Neural cell (in vitro differentiated cells): Measurements from ENCODE around the gene SLC25A25. TPM values are rescaled to one million over a fixed set of nuclear protein-coding genes. Genes with fewer than 3 reads are reported as not detected.

ENCODE experiments used
- H2AFZ ChIP-seq: fragments of 200-600, 300-800 bp; sonication (generic), shearing (Covaris generic); 2 replicates; pipeline ENCODE4 v1.6.0; 2014; ENCODE audit warnings: low read depth, mild to moderate bottlenecking, antibody characterized with exemption, low read length, moderate library complexity
- H3F3A ChIP-seq: fragments of 200-600 bp; shearing (Covaris generic); 2 replicates; pipeline ENCODE4 v1.6.1; 2016; ENCODE audit warnings: mild to moderate bottlenecking, moderate library complexity, mixed read lengths, antibody characterized with exemption, low read length; ENCODE audit not compliant: insufficient read depth, poor library complexity, severe bottlenecking
- H3K27ac ChIP-seq: fragments of 200-600, 300-800 bp; sonication (generic), shearing (Covaris generic); 2 replicates; pipeline ENCODE4 v1.5.1; 2014; ENCODE audit warnings: mild to moderate bottlenecking, low read length, moderate library complexity
- H3K27me3 ChIP-seq: fragments of 300-800, 200-600 bp; sonication (generic), shearing (Covaris generic); 2 replicates; pipeline ENCODE4 v1.6.0; 2014; ENCODE audit warnings: mild to moderate bottlenecking, low read depth, low read length, moderate library complexity; ENCODE audit not compliant: insufficient read depth
- H3K36me3 ChIP-seq: fragments of 300-800, 200-600 bp; sonication (generic), shearing (Covaris generic); 2 replicates; pipeline ENCODE4 v1.5.1; 2014; ENCODE audit warnings: mild to moderate bottlenecking, antibody characterized with exemption, low read length, moderate library complexity; ENCODE audit not compliant: insufficient read depth
- H3K4me2 ChIP-seq: fragments of 300-800, 200-600 bp; sonication (generic), shearing (Covaris generic); 2 replicates; pipeline ENCODE4 v1.6.0; 2014; ENCODE audit warnings: mild to moderate bottlenecking, low read length
- H3K4me3 ChIP-seq: fragments of 300-800, 200-600 bp; sonication (generic), shearing (Covaris generic); 2 replicates; pipeline ENCODE4 v1.5.1; 2014; ENCODE audit warnings: mild to moderate bottlenecking, low read length, moderate library complexity
- H3K79me2 ChIP-seq: fragments of 200-600 bp; shearing (Covaris generic); replicated peaks from 2 replicates; pipeline ENCODE4 v1.6.0; 2014; ENCODE audit warnings: mild to moderate bottlenecking, low read length, moderate library complexity; ENCODE audit not compliant: insufficient read depth
- H3K9ac ChIP-seq: fragments of 300-800, 200-600 bp; sonication (generic), shearing (Covaris generic); 2 replicates; pipeline ENCODE4 v1.6.1; 2016; ENCODE audit warnings: mild to moderate bottlenecking, low read length, mixed read lengths
- H3K9me2 ChIP-seq: fragments of 200-600 bp; shearing (Covaris generic); 2 replicates; pipeline ENCODE4 v1.6.1; 2016; ENCODE audit warnings: mild to moderate bottlenecking, low read length, mixed read lengths; ENCODE audit not compliant: insufficient read depth
- H3K9me3 ChIP-seq: fragments of 200-600, 300-800 bp; sonication (generic), shearing (Covaris generic); 2 replicates; pipeline ENCODE4 v1.6.1; 2016; ENCODE audit warnings: mild to moderate bottlenecking, mixed run types, low read length, moderate library complexity, mixed read lengths
- H4K20me1 ChIP-seq: fragments of 200-600 bp; shearing (Covaris generic); 2 replicates; pipeline ENCODE4 v1.6.1; 2016; ENCODE audit warnings: mild to moderate bottlenecking, mixed run types; ENCODE audit not compliant: insufficient read depth
- EP300 ChIP-seq: fragments of 450-650 bp; conservative IDR thresholded peaks from 2 replicates; pipeline ENCODE4 v1.6.1; 2014; ENCODE audit warnings: antibody characterized with exemption, mild to moderate bottlenecking, moderate library complexity; ENCODE audit not compliant: poor library complexity, severe bottlenecking
- EZH2 ChIP-seq: fragments of 200-600, 300-800 bp; shearing (Covaris generic), sonication (generic); IDR thresholded peaks from 2 replicates; pipeline ENCODE4 v1.6.1; 2014; ENCODE audit warnings: antibody characterized with exemption, low read length, borderline replicate concordance, mild to moderate bottlenecking; ENCODE audit not compliant: insufficient read depth, poor library complexity, severe bottlenecking
- MXI1 ChIP-seq: fragments of 450-650 bp; conservative IDR thresholded peaks from 2 replicates; pipeline ENCODE4 v1.6.1; 2014; ENCODE audit warnings: antibody characterized with exemption, mild to moderate bottlenecking; ENCODE audit not compliant: poor library complexity, severe bottlenecking
- POLR2AphosphoS5 ChIP-seq: IDR thresholded peaks from 2 replicates; pipeline ENCODE4 v1.6.1; 2012
- RAD21 ChIP-seq: fragments of 450-650 bp; conservative IDR thresholded peaks from 2 replicates; pipeline ENCODE4 v1.6.1; 2014; ENCODE audit warnings: antibody characterized with exemption, mild to moderate bottlenecking, moderate library complexity
- SMC3 ChIP-seq: fragments of 450-650 bp; conservative IDR thresholded peaks from 2 replicates; pipeline ENCODE4 v1.6.1; 2014; ENCODE audit warnings: antibody characterized with exemption, mild to moderate bottlenecking, moderate library complexity; ENCODE audit not compliant: poor library complexity
- TAF1 ChIP-seq: IDR thresholded peaks from 2 replicates; pipeline ENCODE4 v1.6.1; 2012; ENCODE audit warnings: low read depth
- polyA plus RNA-seq: library from polyadenylated mRNA; depleted of rRNA; stranded (reverse); fragments of >200 nt; gene quantifications from 2 replicates; pipeline ENCODE4 v1.2.3, GENCODE V29; 2014
- TF ChIP-seq, protein P1 (sequence below): IDR thresholded peaks from 2 replicates; pipeline ENCODE4 v1.6.1; 2012; ENCODE audit warnings: borderline replicate concordance
- TF ChIP-seq, protein P2 (sequence below): fragments of 450-650 bp; IDR thresholded peaks from 2 replicates; pipeline ENCODE4 v1.5.1; 2014; ENCODE audit warnings: antibody characterized with exemption, mild to moderate bottlenecking, moderate library complexity; ENCODE audit not compliant: poor library complexity, severe bottlenecking

SLC25A25 gene
- polyA plus RNA-seq, 1 donor from 2014 or later, result 43.7 TPM

GRCh38 chr9:128120741-128121465, 52.9 kb downstream of the SLC25A25 start:
- no peaks in the 10 kb centered on the region for H3K36me3 ChIP-seq
- no peaks in the 10 kb centered on the region for H3K9me3 ChIP-seq
- no peak overlapping the region for H3K4me3 ChIP-seq
- H3F3A ChIP-seq, result no peaks in the 10 kb centered on the region
- H3K27me3 ChIP-seq, result no peaks in the 10 kb centered on the region
- no peak overlapping the region for H2AFZ ChIP-seq
- no peak overlapping the region for H3K9ac ChIP-seq
- H3K4me2 ChIP-seq, result no peak overlapping the region
- no peaks in the 10 kb centered on the region for H3K79me2 ChIP-seq
- no peak overlapping the region for H3K27ac ChIP-seq
- TF ChIP-seq EZH2, result no peak
- TF ChIP-seq, protein P1, sequence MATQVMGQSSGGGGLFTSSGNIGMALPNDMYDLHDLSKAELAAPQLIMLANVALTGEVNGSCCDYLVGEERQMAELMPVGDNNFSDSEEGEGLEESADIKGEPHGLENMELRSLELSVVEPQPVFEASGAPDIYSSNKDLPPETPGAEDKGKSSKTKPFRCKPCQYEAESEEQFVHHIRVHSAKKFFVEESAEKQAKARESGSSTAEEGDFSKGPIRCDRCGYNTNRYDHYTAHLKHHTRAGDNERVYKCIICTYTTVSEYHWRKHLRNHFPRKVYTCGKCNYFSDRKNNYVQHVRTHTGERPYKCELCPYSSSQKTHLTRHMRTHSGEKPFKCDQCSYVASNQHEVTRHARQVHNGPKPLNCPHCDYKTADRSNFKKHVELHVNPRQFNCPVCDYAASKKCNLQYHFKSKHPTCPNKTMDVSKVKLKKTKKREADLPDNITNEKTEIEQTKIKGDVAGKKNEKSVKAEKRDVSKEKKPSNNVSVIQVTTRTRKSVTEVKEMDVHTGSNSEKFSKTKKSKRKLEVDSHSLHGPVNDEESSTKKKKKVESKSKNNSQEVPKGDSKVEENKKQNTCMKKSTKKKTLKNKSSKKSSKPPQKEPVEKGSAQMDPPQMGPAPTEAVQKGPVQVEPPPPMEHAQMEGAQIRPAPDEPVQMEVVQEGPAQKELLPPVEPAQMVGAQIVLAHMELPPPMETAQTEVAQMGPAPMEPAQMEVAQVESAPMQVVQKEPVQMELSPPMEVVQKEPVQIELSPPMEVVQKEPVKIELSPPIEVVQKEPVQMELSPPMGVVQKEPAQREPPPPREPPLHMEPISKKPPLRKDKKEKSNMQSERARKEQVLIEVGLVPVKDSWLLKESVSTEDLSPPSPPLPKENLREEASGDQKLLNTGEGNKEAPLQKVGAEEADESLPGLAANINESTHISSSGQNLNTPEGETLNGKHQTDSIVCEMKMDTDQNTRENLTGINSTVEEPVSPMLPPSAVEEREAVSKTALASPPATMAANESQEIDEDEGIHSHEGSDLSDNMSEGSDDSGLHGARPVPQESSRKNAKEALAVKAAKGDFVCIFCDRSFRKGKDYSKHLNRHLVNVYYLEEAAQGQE, result no peak
- TF ChIP-seq MXI1, result no peak
- TF ChIP-seq, protein P2, sequence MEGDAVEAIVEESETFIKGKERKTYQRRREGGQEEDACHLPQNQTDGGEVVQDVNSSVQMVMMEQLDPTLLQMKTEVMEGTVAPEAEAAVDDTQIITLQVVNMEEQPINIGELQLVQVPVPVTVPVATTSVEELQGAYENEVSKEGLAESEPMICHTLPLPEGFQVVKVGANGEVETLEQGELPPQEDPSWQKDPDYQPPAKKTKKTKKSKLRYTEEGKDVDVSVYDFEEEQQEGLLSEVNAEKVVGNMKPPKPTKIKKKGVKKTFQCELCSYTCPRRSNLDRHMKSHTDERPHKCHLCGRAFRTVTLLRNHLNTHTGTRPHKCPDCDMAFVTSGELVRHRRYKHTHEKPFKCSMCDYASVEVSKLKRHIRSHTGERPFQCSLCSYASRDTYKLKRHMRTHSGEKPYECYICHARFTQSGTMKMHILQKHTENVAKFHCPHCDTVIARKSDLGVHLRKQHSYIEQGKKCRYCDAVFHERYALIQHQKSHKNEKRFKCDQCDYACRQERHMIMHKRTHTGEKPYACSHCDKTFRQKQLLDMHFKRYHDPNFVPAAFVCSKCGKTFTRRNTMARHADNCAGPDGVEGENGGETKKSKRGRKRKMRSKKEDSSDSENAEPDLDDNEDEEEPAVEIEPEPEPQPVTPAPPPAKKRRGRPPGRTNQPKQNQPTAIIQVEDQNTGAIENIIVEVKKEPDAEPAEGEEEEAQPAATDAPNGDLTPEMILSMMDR, result no peak
- TF ChIP-seq POLR2AphosphoS5, result no peak
- no peak for TF ChIP-seq RAD21
- H4K20me1 ChIP-seq, result no peaks in the 10 kb centered on the region
- no peaks in the 10 kb centered on the region for H3K9me2 ChIP-seq

DNA sequence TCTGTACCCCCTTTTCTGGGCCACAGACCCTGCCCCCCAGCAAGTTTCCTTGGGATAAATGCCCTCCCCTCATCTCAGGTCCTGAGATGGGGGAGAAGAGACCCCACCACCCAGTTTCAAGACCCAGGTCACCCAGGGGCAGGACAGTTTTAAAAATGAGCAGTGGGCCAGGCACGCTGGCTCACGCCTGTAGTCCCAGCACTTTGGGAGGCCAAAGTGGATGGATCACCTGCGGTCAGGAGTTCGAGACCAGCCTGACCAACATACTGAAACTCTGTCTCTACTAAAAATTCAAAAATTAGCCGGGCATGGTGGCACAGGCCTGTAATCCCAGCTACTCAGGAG, 53.4 kb downstream of the SLC25A25 start:
- Histone ChIP-seq H3K4me3 (no peak overlapping the region), H3K9me3 (no peaks in the 10 kb centered on the region), H4K20me1 (no peaks in the 10 kb centered on the region), H3K4me2 (no peak overlapping the region), H3K27ac (no peak overlapping the region), H3K36me3 (no peaks in the 10 kb centered on the region), H2AFZ (no peak overlapping the region), H3K27me3 (no peaks in the 10 kb centered on the region), H3K9ac (no peak overlapping the region), H3F3A (no peaks in the 10 kb centered on the region), H3K9me2 (no peaks in the 10 kb centered on the region), H3K79me2 (peaks cover 3% of the 10 kb centered on the region)
- TF ChIP-seq, protein P2, result no peak
- TF ChIP-seq EP300 (no peak), POLR2AphosphoS5 (no peak), TAF1 (no peak), SMC3 (no peak), RAD21 (no peak), MXI1 (no peak), EZH2 (no peak)
- TF ChIP-seq, protein P1, result no peak
